GM12878 (cell line): Measurements from ENCODE around the gene TMEM63B. TPM values are rescaled to one million over a fixed set of nuclear protein-coding genes. Genes with fewer than 3 reads are reported as not detected.
"Not testable (repeated sequence)": the region's sequence is repeated elsewhere in the genome, so short reads cannot be mapped to it uniquely, and the experiment has no call there.

Source experiments
- ATAC-seq: fragments of 200-7000 bp; cut with Tn5 transposase; 3 replicates; pipeline ENCODE4 v1.9.1; 2020; ENCODE audit warnings: mild to moderate bottlenecking, moderate library complexity
- BruUV-seq: library from RNA; stranded (reverse); fragments of 400-500 nt; replicated peaks from 2 replicates; lab custom pipeline; 2021; lab: Mats Ljungman, UMichigan
- CTCF ChIA-PET: fragments of 300-600 bp; sonication (Branson Sonifier 250); formaldehyde crosslinking; extraction: SDS; loops from one replicate; lab custom pipeline; 2021; ENCODE audit warnings: inconsistent platforms; lab: Yijun Ruan, JAX
- POLR2A ChIA-PET: fragments of 350-600 bp; formaldehyde crosslinking; extraction: SDS; loops from one replicate; lab custom pipeline; 2021; ENCODE audit warnings: inconsistent platforms; lab: Charles Lee
- RAD21 ChIA-PET: fragments of 300-600 bp; sonication (Branson Sonifier 250); formaldehyde crosslinking; loops from one replicate; lab custom pipeline; 2023; ENCODE audit warnings: antibody characterized with exemption; ENCODE audit not compliant: unreplicated experiment; lab: Charles Lee
- SMC1A ChIA-PET: fragments of 300-600 bp; sonication (Branson Sonifier 250); formaldehyde crosslinking; loops from one replicate; lab custom pipeline; 2023; ENCODE audit not compliant: unreplicated experiment, uncharacterized antibody; lab: Charles Lee
- DNase-seq: peaks from one replicate; pipeline ENCODE4 v3.0.0-alpha.2; 2011; ENCODE audit warnings: low read depth, low spot score
- FAIRE-seq: peaks from 3 replicates; lab custom pipeline; 2011; peaks lifted over from hg19 to GRCh38; lab: Jason Lieb, UNC
- H2AFZ ChIP-seq: 2 replicates; pipeline ENCODE4 v1.6.0; 2011; ENCODE audit warnings: low read depth, low read length, control low read depth; ENCODE audit not compliant: control insufficient read depth
- H3K27ac ChIP-seq: 2 replicates; pipeline ENCODE4 v1.5.1; 2011; ENCODE audit warnings: control low read depth; ENCODE audit not compliant: control insufficient read depth, insufficient read depth
- H3K27me3 ChIP-seq, 2 experiments: replicated peaks in 1 of 2; 2 replicates each; pipeline versions ENCODE4 v1.6.0 to v1.6.1; 2011; ENCODE audit warnings: low read length in 1 of 2; ENCODE audit not compliant: control insufficient read depth in 2 of 2, insufficient read depth in 2 of 2
- H3K36me3 ChIP-seq, 2 experiments: 2 replicates each; pipeline ENCODE4 v1.5.1; 2011; ENCODE audit warnings: low read length in 1 of 2; ENCODE audit not compliant: control insufficient read depth in 2 of 2, insufficient read depth in 2 of 2
- H3K4me1 ChIP-seq: 2 replicates; pipeline ENCODE4 v1.6.1; 2011; ENCODE audit warnings: mild to moderate bottlenecking, low read length, moderate library complexity, mixed read lengths; ENCODE audit not compliant: control insufficient read depth, insufficient read depth
- H3K4me2 ChIP-seq: 2 replicates; pipeline ENCODE4 v1.6.0; 2011; ENCODE audit warnings: control low read depth; ENCODE audit not compliant: control insufficient read depth, insufficient read depth
- H3K4me3 ChIP-seq: fragments of 200-600 bp; sonication (generic); 2 replicates; pipeline ENCODE4 v1.5.1; 2016
- H3K79me2 ChIP-seq: 2 replicates; pipeline ENCODE4 v1.6.0; 2011; ENCODE audit warnings: low read length; ENCODE audit not compliant: control insufficient read depth, insufficient read depth
- H3K9ac ChIP-seq: 2 replicates; pipeline ENCODE4 v1.8.0; 2011; ENCODE audit warnings: low read length, control low read depth, mixed read lengths; ENCODE audit not compliant: control insufficient read depth, insufficient read depth
- H3K9me3 ChIP-seq: replicated peaks from 3 replicates; pipeline ENCODE4 v1.5.1; 2011; ENCODE audit warnings: mild to moderate bottlenecking, low read length; ENCODE audit not compliant: control insufficient read depth, insufficient read depth
- H4K20me1 ChIP-seq: 2 replicates; pipeline ENCODE4 v1.6.0; 2011; ENCODE audit not compliant: control insufficient read depth, insufficient read depth
- BCL11A ChIP-seq: IDR thresholded peaks from 2 replicates; pipeline ENCODE4 v1.6.1; 2011; ENCODE audit warnings: low read depth, low read length
- TCF12 ChIP-seq: IDR thresholded peaks from 2 replicates; pipeline ENCODE4 v1.6.1; 2011; ENCODE audit warnings: low read depth, mild to moderate bottlenecking, low read length
- WGBS: methylation state at CpG from one replicate; pipeline ENCODE4 v1.1.6; 2016; ENCODE audit warnings: low lambda C conversion rate; ENCODE audit not compliant: insufficient replicate concordance, insufficient coverage; ENCODE audit errors: missing lambda C conversion rate; 5-methylcytosine and 5-hydroxymethylcytosine counted together
- in situ Hi-C: fragments of 300-500 bp; cut with MboI; formaldehyde crosslinking; loops from 9 replicates; pipeline ENCODE4 v1.14.3; 2018; ENCODE audit warnings: mixed read lengths
- intact Hi-C: fragments of 100-400 bp; cut with micrococcal nuclease; formaldehyde crosslinking; loops from one replicate; pipeline ENCODE4 v1.14.2; 2022; ENCODE audit not compliant: unreplicated experiment
- polyA plus RNA-seq, 11 experiments: library from polyadenylated mRNA; depleted of rRNA in 4 of 11; unstranded in 6 of 11; stranded (reverse) in 5 of 11; fragments of >200 nt; fragmentation: Nextera tagmentation in 4 of 11; fragmentation: Illumina TruSeq in 1 of 11; extraction: Ambion mirVana in 4 of 11; extraction: Trizol in 1 of 11; gene quantifications; 1 replicate in 1 of 11; 2 replicates in 10 of 11; pipeline versions ENCODE4 v1.2.1 to v1.2.3, GENCODE V29; 2011 to 2016; ENCODE audit warnings: inconsistent platforms in 2 of 11, missing spikeins in 2 of 11, low read depth in 1 of 11
- total RNA-seq, 4 experiments: library from RNA; depleted of rRNA in 3 of 4; stranded (reverse); fragments of >200 nt in 3 of 4; fragmentation: Illumina TruSeq in 1 of 4; extraction: Trizol in 1 of 4; gene quantifications; 2 replicates each; pipeline versions ENCODE4 v1.2.1 to v1.2.3, GENCODE V29; 2013 to 2021
- TF ChIP-seq, protein P1 (sequence below): IDR thresholded peaks from 2 replicates; pipeline ENCODE4 v1.6.1; 2011; ENCODE audit warnings: borderline replicate concordance, low read depth, mild to moderate bottlenecking, moderate library complexity, low read length; ENCODE audit not compliant: insufficient read depth, poor library complexity, severe bottlenecking

The TMEM63B gene
- total and polyA plus RNA-seq, 10 of the 15 experiments (the other 5 are each of a cell fraction or from before 2014, with no cell fraction given), result 0.09 to 15.0 (median 7.1) TPM; not detected in 1

DNA sequence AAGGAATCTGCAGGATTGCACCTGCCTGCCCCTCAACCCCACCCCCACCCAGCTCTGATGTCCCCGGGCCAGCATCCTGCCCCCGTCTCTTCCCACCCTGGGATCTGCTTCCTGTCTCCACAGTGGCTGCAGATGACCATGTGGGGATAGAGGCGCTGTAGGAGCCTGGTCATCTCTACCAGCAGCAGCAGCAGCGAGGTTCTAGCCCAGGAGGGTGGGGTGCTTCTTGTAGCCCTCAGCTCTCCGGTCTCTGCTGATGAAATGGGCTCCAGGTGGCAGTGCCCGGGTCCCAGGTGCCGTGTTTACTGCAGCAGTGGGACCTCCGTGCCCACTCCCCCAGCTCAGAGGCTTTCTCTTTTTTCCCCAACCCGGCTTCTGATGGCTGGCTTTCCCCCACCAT lies 56.4 kb downstream of the TMEM63B start:
- no TSS peak for BruUV-seq
- in situ Hi-C loops, result no loop called here
- FAIRE-seq (no peak), ATAC-seq (no peak), DNase-seq (no peak)
- H3K4me2 ChIP-seq, result no peak overlapping the region
- SMC1A ChIA-PET, result interaction anchor here (0.6 kb wide), 2 partner anchors 10 to 41 kb away, joined by 3 read pairs; no protein-coding TSS in a partner anchor
- 24% methylated on average over 9 of the region's 9 CpGs for WGBS
- intact Hi-C loops, result no loop called here
- H2AFZ ChIP-seq, result no peak overlapping the region
- no peaks in the 10 kb centered on the region for H3K79me2 ChIP-seq
- RAD21 ChIA-PET, result no interaction called here
- H3K27me3 ChIP-seq, result 0 out of 4 replicates have a peak, but pooled peaks cover 0 to 2% of the 10 kb centered on the region in 2 experiments
- POLR2A ChIA-PET, result no interaction called here
- no peak overlapping the region for H3K9ac ChIP-seq
- H3K4me1 ChIP-seq, result no peaks in the 10 kb centered on the region
- no peaks in the 10 kb centered on the region for H3K9me3 ChIP-seq
- CTCF ChIA-PET, result no interaction called here
- H3K36me3 ChIP-seq, result no peaks in the 10 kb centered on the region
- H3K27ac ChIP-seq, result no peak overlapping the region
- TF ChIP-seq, protein P1, sequence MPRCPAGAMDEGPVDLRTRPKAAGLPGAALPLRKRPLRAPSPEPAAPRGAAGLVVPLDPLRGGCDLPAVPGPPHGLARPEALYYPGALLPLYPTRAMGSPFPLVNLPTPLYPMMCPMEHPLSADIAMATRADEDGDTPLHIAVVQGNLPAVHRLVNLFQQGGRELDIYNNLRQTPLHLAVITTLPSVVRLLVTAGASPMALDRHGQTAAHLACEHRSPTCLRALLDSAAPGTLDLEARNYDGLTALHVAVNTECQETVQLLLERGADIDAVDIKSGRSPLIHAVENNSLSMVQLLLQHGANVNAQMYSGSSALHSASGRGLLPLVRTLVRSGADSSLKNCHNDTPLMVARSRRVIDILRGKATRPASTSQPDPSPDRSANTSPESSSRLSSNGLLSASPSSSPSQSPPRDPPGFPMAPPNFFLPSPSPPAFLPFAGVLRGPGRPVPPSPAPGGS, result no peak
- TF ChIP-seq TCF12 (no peak), BCL11A (no peak)
- TF ChIP-seq, all 136 proteins: peak for 0
- no peaks in the 10 kb centered on the region for H4K20me1 ChIP-seq
- H3K4me3 ChIP-seq, result no peak overlapping the region

DNA sequence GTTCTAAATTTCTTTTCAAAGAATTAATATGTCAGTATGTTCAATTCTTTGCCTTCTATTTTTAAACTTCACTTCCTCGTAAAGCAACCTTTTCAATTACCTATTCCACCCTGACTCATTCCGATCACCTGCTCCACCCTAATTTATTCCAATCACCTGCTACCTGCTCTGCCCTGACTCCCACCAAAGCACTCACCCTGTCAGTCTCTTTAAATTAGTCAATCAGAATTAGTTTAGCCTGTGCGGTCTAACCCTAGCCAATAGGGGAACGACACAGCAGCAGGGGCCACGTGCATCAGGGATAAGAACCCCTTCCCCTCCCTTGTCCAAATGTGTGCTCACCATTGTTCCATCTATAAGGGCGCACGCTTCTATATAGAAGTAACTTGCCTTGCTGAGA lies 58.0 kb downstream of the TMEM63B start:
- ChIA-PET RAD21 (interaction anchor here (0.7 to 1.1 kb wide), 2 partner anchors 109 to 154 kb away, joined by 3 to 4 read pairs; no protein-coding TSS in a partner anchor), SMC1A (interaction anchor here (1.0 to 1.5 kb wide), 2 partner anchors 13 to 50 kb away, joined by 3 to 5 read pairs; no protein-coding TSS in a partner anchor), POLR2A (interaction anchor here (0.6 to 1.5 kb wide), 4 partner anchors 16 to 78 kb away, joined by 3 to 5 read pairs (median 4); no protein-coding TSS in a partner anchor), CTCF (interaction anchor here (3.2 kb wide), 1 partner anchor 50 kb away, joined by 12 read pairs; no protein-coding TSS in a partner anchor)
- H2AFZ ChIP-seq, H3K36me3 ChIP-seq, H3K27me3 ChIP-seq, H3K4me2 ChIP-seq, H3K9ac ChIP-seq, H3K4me1 ChIP-seq, H3K9me3 ChIP-seq, DNase-seq, ATAC-seq, H3K27ac ChIP-seq, H3K4me3 ChIP-seq, intact Hi-C loops, FAIRE-seq, in situ Hi-C loops, BruUV-seq, H3K79me2 ChIP-seq, H4K20me1 ChIP-seq: not testable (repeated sequence)
- WGBS, result 35% methylated on average over 7 of the region's 7 CpGs
